MM.1S (cell line): ENCODE measurements around the gene SERPINA6.

ENCODE experiments used
- CTCF ChIP-seq: fragments of 300-600 bp; sonication (generic); IDR thresholded peaks from 2 replicates; pipeline ENCODE4 v1.5.1; 2016; ENCODE audit warnings: antibody characterized with exemption, low read length, mixed read lengths
- EZH2 ChIP-seq: fragments of 300-600 bp; sonication (generic); optimal IDR thresholded peaks from 2 replicates; pipeline ENCODE3; 2017; ENCODE audit warnings: low read depth, mild to moderate bottlenecking, antibody characterized with exemption, low read length, mixed read lengths

GRCh38 chr14:94337274-94337673 is 14.1 kb upstream of the SERPINA6 start:
- TF ChIP-seq CTCF (no peak), EZH2 (no peak)
